Kidney epithelial cell (primary cell): Measurements from ENCODE around the gene CRYBG1. TPM values are rescaled to one million over a fixed set of nuclear protein-coding genes. Genes with fewer than 3 reads are reported as not detected.

ENCODE experiments used
- DNase-seq: peaks from one replicate; pipeline ENCODE4 v3.0.0-alpha.2; 2010; ENCODE audit warnings: low read depth
- H3K27me3 ChIP-seq: 2 replicates; pipeline ENCODE4 v1.6.0; 2011; ENCODE audit warnings: low read length; ENCODE audit not compliant: control insufficient read depth, insufficient read depth
- H3K36me3 ChIP-seq: 2 replicates; pipeline ENCODE4 v1.5.1; 2011; ENCODE audit warnings: low read length; ENCODE audit not compliant: control insufficient read depth, insufficient read depth
- H3K4me3 ChIP-seq: 2 replicates; pipeline ENCODE4 v1.5.1; 2011; ENCODE audit warnings: low read depth, mild to moderate bottlenecking, control low read depth, low read length
- total RNA-seq: library from RNA; depleted of rRNA; stranded (reverse); fragments of >200 nt; gene quantifications from 2 replicates; pipeline ENCODE4 v1.2.3, GENCODE V29; 2015
- TF ChIP-seq, protein P1 (sequence below): IDR thresholded peaks from 2 replicates; pipeline ENCODE4 v1.5.1; 2011; ENCODE audit warnings: mild to moderate bottlenecking, moderate library complexity, low read length, control low read depth, inconsistent platforms; ENCODE audit not compliant: insufficient read depth, poor library complexity, severe bottlenecking

The CRYBG1 gene
- total RNA-seq, 1 donor from 2014 or later = 4.4 TPM

DNA sequence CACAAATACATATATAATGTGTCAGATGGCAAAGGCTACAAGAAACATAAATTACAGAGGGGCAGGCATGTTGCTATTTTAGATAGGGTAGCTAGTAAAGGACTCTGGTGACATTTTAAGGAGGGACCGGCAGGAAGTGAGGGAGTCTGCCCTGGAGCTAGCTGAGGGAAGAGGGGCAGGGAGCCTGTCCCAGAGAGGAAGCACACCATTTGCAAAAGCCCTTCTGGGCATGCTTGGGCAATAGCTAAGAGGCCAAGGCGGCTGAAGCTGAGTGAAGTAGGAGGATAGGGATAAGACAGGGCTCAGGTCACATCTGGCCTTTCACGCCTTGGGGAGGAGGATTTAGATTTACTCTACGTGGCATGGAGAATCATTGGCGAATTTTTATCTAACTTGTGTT, 172.5 kb downstream of the CRYBG1 start:
- no peaks in the 10 kb centered on the region for H3K36me3 ChIP-seq
- no peak for DNase-seq
- TF ChIP-seq, protein P1, sequence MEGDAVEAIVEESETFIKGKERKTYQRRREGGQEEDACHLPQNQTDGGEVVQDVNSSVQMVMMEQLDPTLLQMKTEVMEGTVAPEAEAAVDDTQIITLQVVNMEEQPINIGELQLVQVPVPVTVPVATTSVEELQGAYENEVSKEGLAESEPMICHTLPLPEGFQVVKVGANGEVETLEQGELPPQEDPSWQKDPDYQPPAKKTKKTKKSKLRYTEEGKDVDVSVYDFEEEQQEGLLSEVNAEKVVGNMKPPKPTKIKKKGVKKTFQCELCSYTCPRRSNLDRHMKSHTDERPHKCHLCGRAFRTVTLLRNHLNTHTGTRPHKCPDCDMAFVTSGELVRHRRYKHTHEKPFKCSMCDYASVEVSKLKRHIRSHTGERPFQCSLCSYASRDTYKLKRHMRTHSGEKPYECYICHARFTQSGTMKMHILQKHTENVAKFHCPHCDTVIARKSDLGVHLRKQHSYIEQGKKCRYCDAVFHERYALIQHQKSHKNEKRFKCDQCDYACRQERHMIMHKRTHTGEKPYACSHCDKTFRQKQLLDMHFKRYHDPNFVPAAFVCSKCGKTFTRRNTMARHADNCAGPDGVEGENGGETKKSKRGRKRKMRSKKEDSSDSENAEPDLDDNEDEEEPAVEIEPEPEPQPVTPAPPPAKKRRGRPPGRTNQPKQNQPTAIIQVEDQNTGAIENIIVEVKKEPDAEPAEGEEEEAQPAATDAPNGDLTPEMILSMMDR = no peak

DNA sequence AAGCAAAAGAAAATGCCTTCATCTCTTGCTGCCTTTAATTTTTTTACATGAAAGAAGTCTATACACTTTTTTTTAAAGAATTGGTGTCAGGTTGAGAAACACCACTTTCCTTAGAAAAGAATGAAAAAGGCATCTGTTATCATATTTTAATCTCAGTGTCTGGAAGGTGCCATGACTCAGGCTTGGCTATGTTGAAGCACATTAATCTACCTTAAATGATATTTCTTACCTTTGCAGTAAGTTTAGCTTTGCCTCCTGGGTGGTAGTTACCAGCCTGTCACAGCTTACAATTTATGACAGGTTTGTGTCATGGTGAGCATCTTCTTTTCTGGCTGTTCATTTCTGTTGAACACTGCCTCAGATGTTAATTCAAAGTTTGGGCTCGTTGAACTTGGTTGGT, 173.5 kb downstream of the CRYBG1 start:
- no peak for DNase-seq
- Histone ChIP-seq H3K4me3 (no peak overlapping the region), H3K27me3 (no peaks in the 10 kb centered on the region), H3K36me3 (no peaks in the 10 kb centered on the region)
- TF ChIP-seq, protein P1 = no peak

More for the DNA sequence above, 172.5 kb downstream of the CRYBG1 start:
- Histone ChIP-seq H3K4me3 (no peak overlapping the region), H3K27me3 (no peaks in the 10 kb centered on the region)

DNA sequence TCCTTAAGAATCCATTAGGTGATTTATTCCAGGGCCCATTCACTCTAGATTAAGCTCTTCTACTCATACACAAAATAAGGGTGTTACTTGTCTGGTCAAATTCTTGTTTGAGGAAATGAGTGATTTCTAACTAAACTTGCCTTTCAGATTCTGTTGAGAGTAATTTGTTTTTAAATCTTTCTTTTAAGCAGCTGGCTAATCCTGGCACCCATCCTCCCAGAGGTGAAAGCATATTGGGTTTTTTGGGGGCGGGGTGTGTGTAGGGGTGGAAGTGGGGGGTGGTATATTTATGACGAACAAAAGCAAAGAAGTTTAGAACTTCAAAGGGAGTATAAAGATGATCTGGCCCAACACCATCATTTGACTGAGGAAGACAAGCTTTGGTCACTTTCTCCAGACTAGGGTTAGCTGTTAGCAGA, 174.1 kb downstream of the CRYBG1 start:
- no peak overlapping the region for H3K4me3 ChIP-seq
- H3K27me3 ChIP-seq = no peaks in the 10 kb centered on the region
- no peak for DNase-seq
- H3K36me3 ChIP-seq = no peaks in the 10 kb centered on the region
- TF ChIP-seq, protein P1 = no peak

DNA sequence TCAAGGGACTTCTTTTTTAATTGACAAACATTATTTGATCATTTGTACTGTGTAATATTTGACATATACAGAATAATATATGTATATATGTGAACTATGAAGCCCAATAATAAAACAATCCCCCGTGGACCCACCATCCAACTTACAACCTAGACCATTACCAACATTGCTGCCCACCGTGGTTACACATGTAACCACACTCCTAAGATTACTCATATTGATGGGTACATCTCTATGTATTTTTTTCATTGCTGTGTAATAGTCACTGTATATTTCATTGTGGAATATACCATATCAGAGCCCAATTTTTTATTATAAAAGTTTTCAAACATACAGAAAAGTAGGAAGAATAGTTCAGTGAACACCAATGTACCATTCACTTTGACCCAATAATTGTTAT, 174.5 kb downstream of the CRYBG1 start:
- Histone ChIP-seq H3K27me3 (no peaks in the 10 kb centered on the region), H3K4me3 (no peak overlapping the region), H3K36me3 (no peaks in the 10 kb centered on the region)
- DNase-seq = no peak
- TF ChIP-seq, protein P1 = no peak

DNA sequence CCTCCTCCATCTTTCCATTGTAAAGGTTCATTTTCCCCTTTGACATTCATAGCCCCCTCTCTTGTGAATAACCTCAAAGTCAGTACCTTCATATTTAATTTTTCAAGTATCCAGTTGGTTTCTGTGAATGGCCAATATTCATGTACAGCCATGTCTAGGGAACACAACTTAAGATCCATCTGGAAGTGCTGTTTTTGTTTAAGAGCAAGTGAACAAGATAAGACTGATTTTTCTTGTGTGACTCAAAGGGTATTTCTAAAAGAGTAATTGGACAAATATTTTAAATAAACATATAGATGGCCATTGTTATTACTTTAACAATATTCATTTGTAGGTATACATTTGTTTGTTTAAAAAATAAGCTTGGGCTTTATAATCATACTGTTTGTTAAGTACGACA, 175.8 kb downstream of the CRYBG1 start:
- TF ChIP-seq, protein P1 = no peak
- H3K4me3 ChIP-seq = no peak overlapping the region
- DNase-seq = no peak
- no peaks in the 10 kb centered on the region for H3K36me3 ChIP-seq
- no peaks in the 10 kb centered on the region for H3K27me3 ChIP-seq

DNA sequence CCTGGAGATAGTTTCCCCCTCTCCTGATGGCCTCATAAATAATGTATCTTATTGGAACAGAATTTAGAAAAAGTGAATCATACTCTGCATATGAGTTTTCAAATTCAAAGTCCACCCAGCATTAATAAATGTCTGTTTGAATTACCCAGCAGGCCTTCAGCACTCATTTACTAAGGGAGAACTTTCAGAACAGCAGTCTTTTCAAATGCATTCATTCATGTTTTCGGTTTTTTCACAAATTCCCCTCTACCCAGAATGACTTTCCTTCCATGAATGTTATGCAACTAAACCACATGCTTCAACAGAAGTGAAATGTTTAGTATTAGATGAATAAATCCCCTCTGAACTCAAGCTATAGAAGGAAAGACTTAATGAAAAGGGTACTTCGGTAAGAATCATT, 176.3 kb downstream of the CRYBG1 start:
- TF ChIP-seq, protein P1 = no peak
- DNase-seq = no peak
- Histone ChIP-seq H3K27me3 (no peaks in the 10 kb centered on the region), H3K4me3 (no peak overlapping the region), H3K36me3 (no peaks in the 10 kb centered on the region)
